HG02678 (cell line): ENCODE results near the gene HOXA10.

ENCODE experiments used
- ATAC-seq: cut with Tn5 transposase; IDR thresholded peaks from one replicate; pipeline ENCODE4 v1.9.1; 2021; ENCODE audit warnings: mild to moderate bottlenecking, moderate library complexity; ENCODE audit not compliant: unreplicated experiment

Gene HOXA10

GRCh38 chr7:27173956-27174873 is at the start of gene HOXA10:
Gene HOXA10, minus strand, starts transcription at chr7:27174320. Its CDS starts 14 bp downstream, at chr7:27174306.
- ATAC-seq: no peak

GRCh38 chr7:27221201-27221797 is 47.2 kb upstream of the HOXA10 start:
- ATAC-seq: no peak

- ATAC-seq: no peak
Observed at GRCh38 chr7:27220440-27220955, 46.4 kb upstream of the HOXA10 start.

GRCh38 chr7:27219821-27220220 is 45.7 kb upstream of the HOXA10 start:
- no peak for ATAC-seq

- ATAC-seq: no peak
Observed at GRCh38 chr7:27217951-27218350, 43.8 kb upstream of the HOXA10 start.

GRCh38 chr7:27215356-27215755 is 41.2 kb upstream of the HOXA10 start:
- ATAC-seq: no peak

GRCh38 chr7:27214239-27214950 is 40.3 kb upstream of the HOXA10 start:
- ATAC-seq: no peak

GRCh38 chr7:27213433-27214238 is 39.5 kb upstream of the HOXA10 start:
- ATAC-seq: no peak

GRCh38 chr7:27212497-27213432 is 38.6 kb upstream of the HOXA10 start:
- no peak for ATAC-seq

- ATAC-seq: no peak
Observed at GRCh38 chr7:27211764-27212204, 37.7 kb upstream of the HOXA10 start.

GRCh38 chr7:27211084-27211446 is 36.9 kb upstream of the HOXA10 start:
- ATAC-seq: no peak

GRCh38 chr7:27210441-27211083 is 36.4 kb upstream of the HOXA10 start:
- ATAC-seq: peak; percentile 48

- no peak for ATAC-seq
Observed at GRCh38 chr7:27209933-27210440, 35.9 kb upstream of the HOXA10 start.

GRCh38 chr7:27208998-27209397 is 34.9 kb upstream of the HOXA10 start:
- ATAC-seq: no peak

GRCh38 chr7:27207348-27207985 is 33.3 kb upstream of the HOXA10 start:
- no peak for ATAC-seq

- no peak for ATAC-seq
Observed at GRCh38 chr7:27205325-27206280, 31.5 kb upstream of the HOXA10 start.

- no peak for ATAC-seq
Observed at GRCh38 chr7:27204851-27205322, 30.8 kb upstream of the HOXA10 start.
